Measurements from ENCODE around the gene PRICKLE2. TPM values are rescaled to one million over a fixed set of nuclear protein-coding genes. Genes with fewer than 3 reads are reported as not detected.

PRICKLE2 gene
- total RNA-seq, 1 experiment from 2014 or later: 18.3 TPM

GRCh38 chr3:64264501-64265109, 39.3 kb upstream of the PRICKLE2 start:
- Histone ChIP-seq H3K9me3 (replicated peaks) (0 out of 2 replicates have a peak, but pooled peaks cover 2% of the 10 kb centered on the region), H3K27me3 (replicated peaks) (no peaks in the 10 kb centered on the region), H3K27ac (no peak overlapping the region), H3K36me3 (no peaks in the 10 kb centered on the region), H3K4me3 (no peak overlapping the region), H3K4me1 (replicated peaks) (peaks cover 60% of the 10 kb centered on the region)
- no peak for DNase-seq (ENCODE audit: low read depth in 1 of 2, low spot score in 2 of 2)

- DNase-seq (ENCODE audit: low read depth in 1 of 2, low spot score in 2 of 2): no peak
- peaks cover 53% of the 10 kb centered on the region for H3K4me1 ChIP-seq (replicated peaks)
- no peak overlapping the region for H3K4me3 ChIP-seq
- H3K36me3 ChIP-seq: peaks cover 6% of the 10 kb centered on the region; the same call in 1 of the 2 replicates
- H3K9me3 ChIP-seq (replicated peaks): no peaks in the 10 kb centered on the region
- no peak overlapping the region for H3K27ac ChIP-seq
- no peaks in the 10 kb centered on the region for H3K27me3 ChIP-seq (replicated peaks)
These were observed 37.4 kb upstream of the PRICKLE2 start for GRCh38 chr3:64262574-64263114.

- Histone ChIP-seq H3K4me1 (replicated peaks) (peaks cover 47% of the 10 kb centered on the region), H3K4me3 (no peak overlapping the region), H3K36me3 (peaks cover 10% of the 10 kb centered on the region; the same call in 1 of the 2 replicates), H3K27me3 (replicated peaks) (no peaks in the 10 kb centered on the region), H3K27ac (peak overlapping the region; percentile 47), H3K9me3 (replicated peaks) (no peaks in the 10 kb centered on the region)
- DNase-seq (ENCODE audit: low read depth in 1 of 2, low spot score in 2 of 2): peak in 1 of 2 experiments; percentile 56
These were observed 35.2 kb upstream of the PRICKLE2 start for GRCh38 chr3:64260431-64260830.

DNA sequence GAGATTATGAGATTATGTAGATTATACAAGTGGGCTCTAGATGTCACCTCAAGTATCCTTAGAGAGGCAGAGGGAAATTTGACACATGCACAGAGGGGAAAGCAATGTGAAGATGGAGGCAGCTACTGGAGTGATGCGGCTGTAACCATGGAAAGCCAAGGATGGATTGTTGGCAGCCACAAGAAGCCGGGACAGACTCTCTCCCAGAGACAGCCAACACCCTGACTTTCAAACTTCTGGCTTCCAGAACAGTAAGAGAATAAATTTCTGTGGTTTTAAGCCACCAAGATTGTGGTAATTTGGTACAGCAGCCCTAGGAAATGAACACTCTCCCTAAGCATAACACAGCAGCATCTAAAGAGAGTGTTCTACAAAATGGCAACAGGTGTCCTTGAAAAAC, 34.4 kb upstream of the PRICKLE2 start:
- Histone ChIP-seq H3K4me3 (no peak overlapping the region), H3K27ac (no peak overlapping the region), H3K27me3 (replicated peaks) (no peaks in the 10 kb centered on the region), H3K4me1 (replicated peaks) (peaks cover 39% of the 10 kb centered on the region), H3K9me3 (replicated peaks) (no peaks in the 10 kb centered on the region), H3K36me3 (peaks cover 16% of the 10 kb centered on the region; the same call in 1 of the 2 replicates)
- DNase-seq (ENCODE audit: low read depth in 1 of 2, low spot score in 2 of 2): no peak

DNA sequence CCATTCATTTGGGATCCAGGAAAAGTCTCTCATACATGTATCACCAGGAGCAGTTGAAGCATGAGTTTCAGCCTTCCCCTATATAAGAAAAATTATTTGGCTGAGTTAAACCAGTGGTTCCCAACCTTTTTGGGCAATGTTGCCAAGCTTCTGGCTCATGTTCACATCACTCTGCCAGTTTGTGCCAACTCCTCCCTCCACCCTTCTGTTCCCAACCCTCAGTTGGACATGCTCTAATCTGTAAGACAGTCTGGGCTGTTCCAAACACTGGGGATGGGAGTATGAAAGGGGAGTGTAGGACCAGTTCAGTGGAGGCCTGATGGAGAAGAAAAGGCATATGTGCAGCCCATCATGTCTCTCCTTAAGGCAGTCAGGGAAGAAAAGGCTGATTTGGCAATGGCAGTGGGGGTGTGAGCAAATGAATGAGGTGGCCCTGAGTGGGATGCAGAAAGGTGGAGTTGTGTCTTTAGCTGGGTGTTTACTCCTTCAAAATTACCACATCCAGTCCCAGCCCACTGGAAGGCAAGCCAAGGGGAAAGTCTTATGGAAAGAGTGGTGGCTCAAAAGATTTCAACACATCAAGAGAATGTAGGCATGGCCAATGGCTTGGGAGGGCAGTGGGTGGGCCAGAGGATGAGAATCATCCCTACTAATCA, 32.0 kb upstream of the PRICKLE2 start:
- DNase-seq (ENCODE audit: low read depth in 1 of 2, low spot score in 2 of 2): no peak

GRCh38 chr3:64255741-64256340, 30.6 kb upstream of the PRICKLE2 start:
- Histone ChIP-seq H3K4me1 (replicated peaks) (peaks cover 27% of the 10 kb centered on the region), H3K36me3 (peaks cover 31% of the 10 kb centered on the region), H3K27me3 (replicated peaks) (no peaks in the 10 kb centered on the region), H3K4me3 (no peak overlapping the region), H3K27ac (no peak overlapping the region), H3K9me3 (replicated peaks) (no peaks in the 10 kb centered on the region)
- no peak for DNase-seq (ENCODE audit: low read depth in 1 of 2, low spot score in 2 of 2)

More for the DNA sequence above, 32.0 kb upstream of the PRICKLE2 start:
- H3K4me3 ChIP-seq: no peak overlapping the region
- no peak overlapping the region for H3K27ac ChIP-seq
- peaks cover 31% of the 10 kb centered on the region for H3K36me3 ChIP-seq
- H3K27me3 ChIP-seq (replicated peaks): no peaks in the 10 kb centered on the region
- peaks cover 33% of the 10 kb centered on the region for H3K4me1 ChIP-seq (replicated peaks)
- no peaks in the 10 kb centered on the region for H3K9me3 ChIP-seq (replicated peaks)

- Histone ChIP-seq H3K27me3 (replicated peaks) (no peaks in the 10 kb centered on the region), H3K27ac (no peak overlapping the region)
- no peak for DNase-seq (ENCODE audit: low read depth in 1 of 2, low spot score in 2 of 2)
These were observed 29.2 kb upstream of the PRICKLE2 start for GRCh38 chr3:64254443-64254842.

DNA sequence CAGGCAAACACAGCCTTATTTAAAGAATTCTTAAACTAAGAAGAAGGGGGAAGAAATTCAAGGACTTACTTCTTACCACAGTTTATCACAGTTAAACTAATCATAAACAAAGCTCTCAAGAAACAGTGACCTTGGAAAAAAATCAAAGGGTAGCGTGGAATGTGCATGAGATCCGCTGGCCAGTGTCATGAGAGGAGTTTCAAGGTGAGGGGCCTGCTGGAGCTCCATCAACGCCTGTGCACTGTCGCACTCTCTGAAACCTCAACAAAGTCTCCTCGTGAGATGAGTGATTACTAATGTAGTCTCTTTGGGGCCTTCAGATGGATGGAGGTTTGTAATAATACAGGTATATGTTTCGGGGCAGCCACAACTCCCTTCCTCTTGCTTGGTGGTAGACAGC, 28.4 kb upstream of the PRICKLE2 start:
- Histone ChIP-seq H3K27me3 (replicated peaks) (no peaks in the 10 kb centered on the region), H3K36me3 (peaks cover 28% of the 10 kb centered on the region), H3K4me3 (no peak overlapping the region), H3K4me1 (replicated peaks) (peaks cover 10% of the 10 kb centered on the region), H3K27ac (no peak overlapping the region), H3K9me3 (replicated peaks) (no peaks in the 10 kb centered on the region)
- no peak for DNase-seq (ENCODE audit: low read depth in 1 of 2, low spot score in 2 of 2)

More at GRCh38 chr3:64254443-64254842, 29.2 kb upstream of the PRICKLE2 start:
- no peaks in the 10 kb centered on the region for H3K9me3 ChIP-seq (replicated peaks)
- H3K36me3 ChIP-seq: peaks cover 31% of the 10 kb centered on the region
- no peak overlapping the region for H3K4me3 ChIP-seq
- peaks cover 13% of the 10 kb centered on the region for H3K4me1 ChIP-seq (replicated peaks)

DNA sequence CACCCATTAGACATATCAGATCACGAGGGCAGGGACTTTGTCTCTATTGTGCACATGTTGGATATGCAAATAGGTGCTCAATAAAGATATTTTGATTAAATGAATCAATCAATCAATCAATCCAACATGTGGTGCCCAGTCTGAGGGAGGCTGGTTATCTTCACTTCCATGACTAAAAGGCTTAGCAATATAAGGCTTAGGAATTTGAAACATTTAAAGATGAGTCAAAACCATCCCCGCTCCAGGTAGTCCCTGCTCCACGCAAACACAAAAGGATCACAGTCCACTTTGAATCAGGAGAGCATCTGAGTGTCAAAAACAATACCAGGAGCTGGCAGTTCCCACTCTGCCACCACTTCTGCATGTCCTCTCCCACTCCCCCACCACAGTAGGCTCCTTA, 25.8 kb upstream of the PRICKLE2 start:
- Histone ChIP-seq H3K4me3 (no peak overlapping the region), H3K9me3 (replicated peaks) (no peaks in the 10 kb centered on the region), H3K36me3 (peaks cover 27% of the 10 kb centered on the region), H3K4me1 (replicated peaks) (no peaks in the 10 kb centered on the region; the same call in 1 of the 2 replicates), H3K27ac (no peak overlapping the region), H3K27me3 (replicated peaks) (no peaks in the 10 kb centered on the region)
- no peak for DNase-seq (ENCODE audit: low read depth in 1 of 2, low spot score in 2 of 2)

GRCh38 chr3:64247991-64248646, 22.9 kb upstream of the PRICKLE2 start:
- peaks cover 8% of the 10 kb centered on the region; the same call in 1 of the 2 replicates for H3K4me1 ChIP-seq (replicated peaks)
- H3K36me3 ChIP-seq: peaks cover 6% of the 10 kb centered on the region; the same call in 1 of the 2 replicates
- no peak for DNase-seq (ENCODE audit: low read depth in 1 of 2, low spot score in 2 of 2)
- no peak overlapping the region for H3K27ac ChIP-seq
- H3K4me3 ChIP-seq: no peak overlapping the region
- no peaks in the 10 kb centered on the region for H3K27me3 ChIP-seq (replicated peaks)
- H3K9me3 ChIP-seq (replicated peaks): no peaks in the 10 kb centered on the region

- H3K27me3 ChIP-seq (replicated peaks): no peaks in the 10 kb centered on the region
- 0 out of 2 replicates have a peak, but pooled peaks cover 2% of the 10 kb centered on the region for H3K36me3 ChIP-seq
- H3K4me1 ChIP-seq (replicated peaks): peaks cover 32% of the 10 kb centered on the region
- H3K4me3 ChIP-seq: no peak overlapping the region
- no peak overlapping the region for H3K27ac ChIP-seq
- peak in 1 of 2 experiments; percentile 21 for DNase-seq (ENCODE audit: low read depth in 1 of 2, low spot score in 2 of 2)
- H3K9me3 ChIP-seq (replicated peaks): no peaks in the 10 kb centered on the region
These were observed 19.0 kb upstream of the PRICKLE2 start for GRCh38 chr3:64244011-64244942.

GRCh38 chr3:64242435-64242834, 17.2 kb upstream of the PRICKLE2 start:
- DNase-seq (ENCODE audit: low read depth in 1 of 2, low spot score in 2 of 2): peak in 1 of 2 experiments; percentile 46
- Histone ChIP-seq H3K27ac (no peak overlapping the region), H3K36me3 (0 out of 2 replicates have a peak, but pooled peaks cover 2% of the 10 kb centered on the region), H3K4me3 (no peak overlapping the region), H3K9me3 (replicated peaks) (no peaks in the 10 kb centered on the region), H3K27me3 (replicated peaks) (no peaks in the 10 kb centered on the region), H3K4me1 (replicated peaks) (peaks cover 49% of the 10 kb centered on the region)

DNA sequence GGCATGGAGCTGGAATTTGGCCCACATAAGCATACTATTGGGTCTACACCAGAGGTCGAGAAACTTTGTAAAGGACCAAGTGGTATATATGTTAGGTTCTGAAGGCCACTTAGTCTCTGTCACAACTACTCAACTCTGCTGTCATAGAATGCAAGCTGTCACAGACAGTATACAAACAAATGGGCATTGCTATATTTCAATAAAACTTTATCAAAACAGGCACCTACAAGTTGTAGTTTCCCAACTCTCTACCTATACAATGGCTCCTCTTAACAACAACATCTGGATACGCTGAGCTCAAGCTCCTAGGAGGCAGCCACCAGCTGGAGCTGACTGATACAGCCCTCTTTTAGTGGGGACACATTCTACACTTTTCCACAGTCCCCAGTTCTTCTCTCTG, 15.7 kb upstream of the PRICKLE2 start:
- H3K36me3 ChIP-seq: peaks cover 9% of the 10 kb centered on the region
- H3K4me1 ChIP-seq (replicated peaks): peaks cover 49% of the 10 kb centered on the region
- no peaks in the 10 kb centered on the region for H3K27me3 ChIP-seq (replicated peaks)
- no peak overlapping the region for H3K4me3 ChIP-seq
- H3K9me3 ChIP-seq (replicated peaks): no peaks in the 10 kb centered on the region
- H3K27ac ChIP-seq: no peak overlapping the region
- no peak for DNase-seq (ENCODE audit: low read depth in 1 of 2, low spot score in 2 of 2)
